C1 segment of cervical spinal cord (tissue), 14 donors: Measurements from ENCODE around the gene CPEB3.

Experiments used
- DNase-seq, 14 donors: peaks; one replicate each; lab custom pipeline; 2025; lab: John Stamatoyannopoulos, UW

CPEB3 gene

DNA sequence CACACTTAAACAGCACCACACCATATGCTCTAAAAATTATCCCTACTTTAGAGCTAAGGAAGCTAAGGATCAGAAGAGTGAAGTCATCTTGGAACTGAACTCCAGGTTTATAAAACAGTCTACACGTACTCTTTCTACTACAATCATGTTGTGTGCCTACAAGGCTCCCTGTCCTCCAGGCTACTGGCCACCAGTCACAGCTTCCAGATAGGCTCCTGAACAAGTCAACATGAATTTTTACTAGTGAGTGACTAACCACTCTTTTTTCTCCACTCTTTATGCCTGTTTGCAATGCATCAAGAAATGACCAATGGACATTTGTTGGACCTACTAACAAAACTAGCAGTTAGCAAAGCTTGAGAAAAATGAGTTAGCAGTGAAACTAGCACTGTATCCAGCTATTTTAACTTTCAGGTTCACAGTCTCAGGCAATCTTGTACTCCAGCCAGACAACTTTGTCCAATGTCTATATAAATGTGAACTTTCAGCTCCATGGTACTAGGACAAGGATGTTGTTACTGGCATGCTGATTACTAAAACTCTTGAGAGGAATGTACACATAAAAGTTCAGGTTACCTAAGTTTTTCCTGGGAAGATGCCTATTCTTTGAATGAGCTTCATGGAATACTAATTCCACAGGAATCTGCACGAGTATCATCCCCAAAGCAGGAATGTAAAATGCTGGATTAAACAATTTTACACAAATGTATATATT, 187.3 kb downstream of the CPEB3 start:
- no peak for DNase-seq

DNA sequence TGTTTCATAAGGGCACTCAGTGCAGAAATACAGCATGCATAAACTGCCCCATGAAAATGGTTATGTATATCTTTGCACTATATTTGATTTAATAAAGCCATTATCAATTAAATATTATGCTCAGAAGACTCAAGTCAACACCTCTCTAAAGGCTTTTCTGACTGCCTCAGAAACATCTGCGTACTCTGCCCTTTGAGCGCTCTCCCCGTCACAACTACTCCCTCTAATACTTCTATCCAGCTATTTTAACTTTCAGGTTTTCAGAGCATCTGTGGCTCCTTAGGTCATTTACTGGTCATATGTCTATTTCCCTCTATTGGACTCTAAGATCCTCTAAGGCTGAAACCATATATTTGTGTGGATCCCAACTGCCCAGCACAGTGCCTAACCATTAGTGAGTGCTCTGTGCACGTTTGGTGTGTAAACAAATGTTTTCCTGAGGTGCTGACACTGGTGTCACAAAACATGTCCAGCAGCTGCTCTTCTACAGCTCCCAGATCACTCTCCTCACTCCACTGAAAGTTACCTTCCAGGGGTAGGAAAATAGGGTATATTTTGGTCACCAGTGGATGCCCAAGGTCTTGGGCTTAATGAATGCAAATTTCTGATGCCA, 188.2 kb downstream of the CPEB3 start:
- no peak for DNase-seq

DNA sequence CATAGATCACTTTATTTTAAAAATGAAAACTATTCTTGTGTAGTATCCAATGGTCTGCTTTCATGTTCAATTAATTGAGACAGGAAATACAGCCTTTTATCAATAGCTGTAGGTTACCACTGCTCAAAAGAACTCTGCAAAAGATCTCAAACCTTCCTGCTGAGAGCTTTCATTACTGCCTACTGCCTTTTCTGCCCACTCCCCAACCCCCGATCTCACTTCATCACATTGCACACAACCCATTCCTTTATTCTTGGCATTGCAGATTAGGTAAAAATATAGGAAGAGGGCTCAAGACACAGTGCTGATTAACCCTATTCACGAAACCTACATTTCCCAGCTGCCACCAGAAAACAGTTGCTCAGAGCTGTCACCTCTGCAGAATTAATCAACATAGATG, 195.9 kb downstream of the CPEB3 start:
- DNase-seq, result no peak

DNA sequence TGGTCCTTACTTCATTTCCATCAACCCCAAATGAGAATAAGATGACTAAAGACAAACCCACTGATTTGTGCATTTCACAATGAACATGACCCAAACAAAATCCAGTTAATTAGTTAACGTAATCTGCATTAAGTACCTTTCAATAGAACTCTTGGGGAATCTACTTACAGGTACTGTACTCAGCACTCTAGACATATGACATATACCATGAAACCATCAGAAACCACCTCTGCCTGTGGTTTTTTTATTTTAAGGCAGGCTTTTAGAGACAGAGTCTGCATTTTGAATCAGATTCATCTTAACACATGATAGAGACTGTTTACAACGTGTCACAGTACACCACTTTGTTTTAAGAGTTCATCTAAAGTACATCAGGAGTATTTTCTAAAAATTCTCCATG, 198.9 kb downstream of the CPEB3 start:
- no peak for DNase-seq

DNA sequence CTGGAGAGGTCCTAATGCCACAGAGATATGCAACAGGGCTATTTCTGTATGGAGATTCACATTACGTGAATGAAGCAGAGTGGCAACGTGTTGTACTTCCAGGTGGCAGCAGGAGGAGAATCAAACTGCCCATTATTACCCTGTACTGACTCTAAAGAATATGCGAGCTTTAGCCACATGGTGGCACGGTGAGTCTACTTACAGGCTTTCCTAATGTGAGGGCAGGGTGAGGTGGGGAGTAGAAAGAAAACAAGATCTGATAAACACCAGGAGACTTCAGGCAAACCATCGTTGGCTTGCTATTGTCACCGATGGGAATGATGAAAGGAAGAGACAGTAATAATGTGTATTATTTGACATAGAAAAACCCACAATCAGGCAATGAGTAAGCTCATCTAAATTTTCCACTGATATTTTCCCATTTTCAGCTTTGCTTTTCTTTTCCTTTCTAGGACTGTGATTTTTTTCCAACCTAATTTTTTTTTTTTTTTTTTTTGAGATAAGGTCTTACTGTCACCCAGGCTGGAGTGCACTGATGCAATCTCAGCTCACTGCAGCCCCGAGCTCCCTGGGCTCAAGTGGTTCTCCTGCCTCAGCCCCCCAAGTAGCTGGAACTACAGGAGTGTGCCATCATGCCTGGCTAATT, 203.0 kb downstream of the CPEB3 start:
- peak in 11 of 14 donors; percentile 2 to 73 (median 28) for DNase-seq

DNA sequence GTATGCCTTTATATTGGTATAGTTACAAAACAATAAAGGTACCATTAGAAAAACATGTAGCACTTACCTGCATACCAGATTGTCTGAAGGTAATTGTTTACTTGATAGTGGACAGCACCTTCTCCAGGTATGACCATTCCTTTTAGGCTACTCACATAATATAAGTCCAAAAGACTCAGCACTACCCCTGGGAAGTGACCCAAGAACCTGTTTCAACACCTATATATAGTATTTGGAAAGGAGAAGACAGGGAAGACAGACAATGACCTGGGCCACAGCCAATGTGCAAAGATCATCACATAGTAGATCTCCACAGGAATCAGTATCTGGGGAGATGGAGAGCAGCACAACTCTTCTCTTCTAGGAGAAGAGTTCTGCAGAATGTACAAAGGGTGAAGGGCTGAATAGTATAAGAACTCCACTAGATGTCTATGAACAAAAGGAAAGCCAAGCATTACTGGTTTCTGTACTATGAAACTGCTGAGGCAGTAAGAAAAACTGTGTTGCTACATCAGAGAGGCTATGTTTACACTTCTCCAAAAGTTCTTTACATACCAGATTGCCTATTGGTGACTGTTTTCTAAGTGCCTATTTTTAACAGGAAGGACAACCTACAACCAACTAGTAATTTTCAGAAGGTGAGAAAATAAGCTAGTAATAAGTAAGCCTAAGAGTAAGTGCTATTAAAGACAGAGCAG, 208.1 kb downstream of the CPEB3 start:
- no peak for DNase-seq

DNA sequence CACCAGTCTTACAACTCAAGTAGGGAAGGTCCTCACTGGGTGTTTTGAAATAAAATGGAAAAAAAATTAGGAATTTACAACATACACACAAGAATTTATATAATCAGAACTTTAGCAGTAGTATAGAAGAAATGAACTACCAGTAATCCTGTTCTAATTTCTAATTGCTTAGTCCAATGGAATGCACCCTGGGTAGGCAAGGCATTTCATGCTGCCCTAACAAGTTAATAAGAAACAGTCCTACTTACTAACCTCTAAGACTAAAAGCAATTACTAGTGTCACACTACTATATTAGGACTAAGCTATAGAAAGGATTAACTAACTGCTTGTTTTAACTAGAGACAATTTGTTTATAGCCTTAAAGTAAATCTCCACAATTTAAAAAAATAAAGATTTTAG, 209.2 kb downstream of the CPEB3 start:
- DNase-seq, result no peak

DNA sequence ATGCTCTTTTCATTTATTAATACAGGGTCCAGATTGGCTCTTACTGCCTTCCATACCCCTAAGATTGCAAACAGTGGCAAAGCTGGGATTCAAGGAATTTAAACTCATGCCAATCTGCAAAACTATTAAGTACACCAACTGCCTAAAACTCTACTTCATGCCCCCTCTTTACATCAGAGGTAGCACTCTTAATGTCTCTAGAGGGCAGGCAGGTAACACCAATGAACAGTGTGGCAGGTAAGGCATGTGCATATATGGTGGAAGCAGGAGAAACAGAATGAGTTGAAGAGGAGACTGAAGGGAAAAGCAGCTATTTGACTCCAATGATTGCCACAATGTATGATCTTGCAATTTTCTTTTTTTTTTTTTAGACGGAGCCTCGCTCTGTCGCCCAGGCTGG, 210.6 kb downstream of the CPEB3 start:
- no peak for DNase-seq

DNA sequence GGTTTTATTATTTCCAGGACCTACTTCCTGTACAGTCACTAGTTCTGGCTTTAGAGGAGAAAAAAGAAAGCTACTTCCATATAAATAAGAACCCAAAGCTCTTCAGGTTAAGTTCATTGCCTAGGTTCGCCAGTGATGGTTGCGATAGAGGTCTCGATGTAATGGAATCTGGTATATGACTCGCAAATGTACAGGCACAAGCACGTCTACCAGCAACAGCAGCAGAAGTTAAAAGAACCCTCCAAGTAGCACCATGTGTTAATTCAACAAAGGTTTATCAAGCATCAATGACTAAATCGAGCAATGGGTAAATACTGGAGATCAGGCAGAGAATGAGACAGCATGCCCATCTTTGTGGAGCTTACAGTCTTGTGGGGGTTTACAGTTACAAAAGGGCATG, 211.9 kb downstream of the CPEB3 start:
- no peak for DNase-seq

DNA sequence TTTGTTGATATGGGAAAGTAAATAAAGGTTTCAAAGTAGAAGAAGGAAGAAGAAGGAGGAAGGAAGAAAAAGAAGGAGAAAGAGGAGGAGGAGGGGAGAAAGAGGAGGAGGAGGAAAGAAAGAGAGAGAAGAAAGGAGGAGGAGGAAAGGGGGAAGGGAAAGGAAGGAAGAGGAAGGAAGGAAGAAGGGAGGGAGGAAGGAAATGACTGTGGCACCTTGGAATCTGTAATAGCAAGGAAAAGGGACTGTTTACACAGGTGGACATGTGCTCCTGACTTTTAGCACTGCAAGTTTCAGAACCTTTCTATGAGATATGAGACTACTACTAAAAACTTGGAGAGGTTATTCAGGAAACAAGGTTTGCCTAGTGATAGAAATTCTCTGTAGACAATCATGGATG, 214.2 kb downstream of the CPEB3 start:
- no peak for DNase-seq

DNA sequence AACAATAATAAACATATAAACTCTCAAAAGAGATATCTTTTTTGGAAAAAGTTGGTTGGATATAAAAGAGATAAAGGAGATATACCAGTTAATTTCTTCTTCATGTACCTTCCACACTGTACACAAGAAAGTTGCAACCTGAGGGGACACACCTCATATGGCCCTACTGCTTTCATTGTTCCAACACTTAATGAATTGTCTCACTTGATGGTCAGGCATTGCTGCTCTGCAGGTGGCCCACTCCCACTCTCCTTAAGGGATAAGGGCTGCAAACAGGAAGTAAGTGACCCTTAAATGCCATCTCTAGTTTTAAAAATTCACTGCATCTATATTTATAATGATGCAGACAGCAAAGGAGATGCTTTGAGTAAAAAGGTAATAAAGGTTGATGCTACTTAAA, 215.0 kb downstream of the CPEB3 start:
- DNase-seq, result no peak

DNA sequence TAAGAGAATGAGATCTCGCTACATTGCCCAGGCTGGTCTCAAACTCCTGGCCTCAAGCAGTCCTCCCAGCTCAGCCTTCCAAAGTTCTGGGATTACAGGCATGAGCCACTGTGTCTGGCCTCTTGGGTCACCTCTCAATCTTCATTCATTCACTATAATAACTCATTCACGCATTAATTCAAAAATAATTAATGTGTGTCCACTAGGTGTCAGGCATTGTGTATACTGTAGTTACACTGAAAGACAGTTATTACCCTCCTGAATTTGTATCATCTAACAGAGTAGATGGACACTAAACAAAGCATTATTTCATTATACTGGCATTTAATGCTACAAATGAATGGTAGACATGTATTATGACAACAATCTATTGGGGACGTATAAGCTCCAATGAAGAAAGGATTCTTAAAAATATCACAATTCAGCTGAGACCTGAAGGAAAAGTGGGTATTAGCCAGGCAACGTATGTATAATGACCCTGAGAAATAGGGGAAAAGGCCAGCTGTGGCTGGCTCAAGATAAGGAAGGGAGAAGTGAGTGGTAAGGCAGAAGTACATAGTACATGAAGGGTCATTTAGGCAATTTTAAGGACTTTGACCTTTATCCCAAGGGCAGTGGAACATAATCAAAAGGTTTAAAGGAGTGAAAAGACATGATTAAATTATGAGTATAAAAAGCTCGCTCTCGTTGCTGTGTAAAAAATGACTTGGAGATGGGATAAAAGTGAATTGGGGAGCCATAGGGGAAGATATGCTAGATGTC, 216.6 kb downstream of the CPEB3 start:
- no peak for DNase-seq

DNA sequence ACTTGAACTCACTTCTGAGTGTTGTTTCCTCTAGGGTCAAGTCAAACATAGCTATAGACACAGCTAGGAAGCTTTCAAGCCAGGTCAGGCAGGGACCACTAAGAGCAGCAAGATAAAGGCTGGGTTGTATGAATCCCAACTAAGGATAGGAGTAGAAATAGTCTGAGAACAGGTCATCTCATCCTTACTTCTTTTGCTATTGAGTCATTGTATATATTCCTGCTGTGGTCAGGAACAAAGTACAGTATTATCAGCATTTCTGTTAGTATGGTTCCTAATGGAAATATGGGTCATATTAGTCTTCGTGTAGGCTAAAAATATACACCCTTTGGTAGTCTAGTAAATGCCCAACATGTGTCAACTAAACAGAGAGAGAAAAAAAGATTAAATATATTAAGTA, 222.0 kb downstream of the CPEB3 start:
- no peak for DNase-seq

DNA sequence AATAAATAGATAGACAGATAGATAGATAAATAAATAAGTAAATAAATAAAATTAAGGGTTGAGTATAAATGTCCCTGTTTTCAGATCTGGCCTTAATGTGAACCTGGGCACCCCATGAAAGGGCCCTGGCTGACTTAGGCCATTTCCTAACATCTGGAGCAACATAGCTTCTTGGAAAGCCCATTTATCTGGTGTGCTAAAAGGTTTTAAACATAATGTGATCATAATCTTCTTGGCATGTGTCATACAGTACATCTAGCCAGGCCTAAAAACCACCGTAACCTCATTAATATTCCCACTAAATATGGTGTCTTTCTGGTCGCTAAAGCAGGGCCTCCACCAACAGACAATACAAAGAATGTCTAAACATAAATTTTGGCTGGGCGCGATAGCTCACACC, 224.5 kb downstream of the CPEB3 start:
- DNase-seq, result no peak

DNA sequence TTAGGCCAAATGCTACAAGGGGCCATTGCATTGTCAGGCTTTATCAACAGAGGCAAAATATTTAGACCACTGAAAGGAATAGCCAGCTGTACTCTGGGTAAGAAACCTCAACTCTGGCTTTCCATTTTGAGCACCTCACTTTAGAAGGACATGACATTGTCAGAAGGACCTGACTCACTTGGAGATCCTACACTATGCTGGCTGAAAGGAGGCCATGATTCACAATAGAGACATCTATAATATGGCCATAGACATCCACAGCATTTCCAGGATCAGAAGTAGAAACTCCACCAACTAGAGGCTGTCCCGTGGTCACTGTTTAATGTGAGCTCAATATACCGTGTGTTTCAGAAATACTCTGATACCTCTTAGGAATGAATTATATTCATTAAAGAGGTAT, 226.4 kb downstream of the CPEB3 start:
- no peak for DNase-seq

DNA sequence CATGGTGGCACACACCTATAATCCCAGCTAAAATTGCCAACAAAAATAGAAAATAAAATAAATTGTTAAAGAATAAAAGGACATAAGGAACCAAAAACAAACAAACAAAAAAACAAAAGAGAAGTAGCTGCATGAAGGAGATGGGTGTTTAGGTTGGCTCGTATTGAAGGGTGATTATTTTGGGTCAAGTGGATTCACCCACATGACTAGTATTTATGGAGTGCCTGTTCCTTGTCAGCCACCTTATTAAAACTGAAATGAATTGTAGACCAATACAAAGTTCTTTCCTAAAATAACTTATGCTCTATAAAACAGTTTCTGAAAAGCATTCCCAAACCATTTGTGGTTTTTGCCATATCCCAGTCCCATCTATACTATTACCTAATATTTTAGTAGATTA, 228.6 kb downstream of the CPEB3 start:
- DNase-seq, result no peak

DNA sequence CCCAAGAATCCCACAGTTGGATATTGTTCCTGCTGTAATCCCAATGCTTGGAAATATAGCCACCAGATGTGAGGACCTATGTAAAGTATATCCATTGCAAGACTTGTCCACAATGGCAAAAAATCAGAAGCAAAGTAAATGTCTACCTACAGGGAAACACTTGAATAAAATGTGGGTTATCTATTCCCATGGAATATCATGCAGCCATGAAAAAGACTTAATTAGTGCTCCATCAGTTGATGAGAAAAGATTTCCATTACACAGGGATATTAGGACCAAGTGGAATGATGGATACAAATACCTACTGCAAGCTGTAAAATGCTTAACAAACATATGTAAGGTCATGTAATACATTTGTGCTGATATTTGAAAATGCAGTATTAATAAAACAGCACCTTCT, 236.1 kb downstream of the CPEB3 start:
- DNase-seq, result no peak

DNA sequence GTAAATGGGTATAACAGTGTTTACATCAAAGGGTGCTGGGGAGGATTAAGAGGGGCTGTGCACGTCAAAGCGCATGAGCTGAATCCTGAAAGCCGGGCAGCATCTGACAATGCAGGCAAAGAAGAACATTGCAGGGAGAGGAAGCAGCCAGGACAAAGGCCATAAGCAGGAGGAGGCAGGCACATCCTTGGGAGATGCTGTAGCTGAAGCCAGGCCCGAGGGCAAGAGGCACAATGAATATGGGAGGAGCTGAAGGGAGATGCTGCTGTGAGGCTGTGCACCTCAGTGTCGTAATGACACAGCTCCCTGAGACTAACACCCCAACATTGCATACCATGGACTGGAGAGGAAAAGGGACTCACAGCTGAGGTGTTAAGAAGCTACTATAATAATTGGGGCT, 238.1 kb downstream of the CPEB3 start:
- no peak for DNase-seq

DNA sequence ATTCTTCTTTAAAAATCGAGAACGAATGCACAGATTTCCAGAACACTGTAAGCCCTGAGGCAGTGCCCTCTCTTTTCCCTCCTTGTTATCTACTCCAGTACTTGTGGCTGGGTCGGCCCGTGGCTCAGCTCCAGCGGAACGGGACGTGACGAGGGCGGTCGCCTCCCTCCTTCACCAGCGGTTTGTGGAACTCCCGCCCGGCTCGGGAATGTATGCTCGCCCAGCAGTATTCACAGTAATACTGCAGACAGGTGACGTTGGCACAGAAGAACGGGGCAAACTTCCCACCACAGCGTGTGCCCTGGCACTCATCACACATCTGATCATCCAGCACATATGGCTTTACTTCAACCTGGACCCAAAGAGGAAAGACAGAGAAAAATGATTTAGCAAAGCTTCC, 238.8 kb downstream of the CPEB3 start:
- DNase-seq, result peak in 2 of 14 donors; percentile 4 to 90

DNA sequence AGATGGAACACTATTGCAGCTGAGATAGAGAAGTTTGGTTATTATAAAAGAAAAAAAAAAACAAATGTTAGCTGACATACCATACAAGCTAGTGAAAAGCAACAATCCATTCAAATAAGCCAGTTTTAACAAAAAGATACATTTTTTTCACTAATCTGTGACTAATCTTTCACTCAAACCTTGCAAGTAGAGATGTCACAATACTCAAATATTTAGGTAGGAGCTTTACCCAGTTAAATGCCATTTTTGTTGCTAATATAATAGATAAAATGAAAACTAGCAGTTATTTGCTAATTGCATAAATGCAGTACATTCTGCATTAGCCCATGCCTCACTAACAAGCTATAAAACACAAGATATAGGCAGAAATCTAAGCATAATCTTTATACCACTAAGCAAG, 243.7 kb downstream of the CPEB3 start:
- DNase-seq, result no peak

DNA sequence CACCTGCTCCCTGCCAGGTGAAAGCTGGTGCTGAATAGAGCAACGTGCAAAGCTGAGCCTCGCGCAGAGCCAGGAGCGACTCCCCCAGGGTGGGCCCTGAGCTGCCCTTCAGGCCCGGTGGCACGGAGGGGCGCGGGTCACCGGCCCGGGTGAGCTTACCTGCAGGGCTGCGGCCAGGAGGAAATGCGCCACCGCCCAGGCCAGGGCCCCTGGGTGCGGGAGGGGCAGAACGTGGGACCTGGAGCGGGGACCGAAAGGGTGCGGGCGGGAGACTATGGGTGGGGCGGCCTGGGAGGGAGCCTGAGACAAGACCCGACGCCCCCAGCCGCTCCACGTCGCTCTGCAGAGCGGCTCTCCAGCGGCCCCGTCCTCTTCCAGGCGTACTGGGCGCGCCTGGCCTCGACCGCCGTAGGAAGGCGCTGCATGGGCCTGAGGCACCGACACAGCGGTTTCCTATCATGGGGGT, 245.2 kb downstream of the CPEB3 start:
- DNase-seq, result no peak

DNA sequence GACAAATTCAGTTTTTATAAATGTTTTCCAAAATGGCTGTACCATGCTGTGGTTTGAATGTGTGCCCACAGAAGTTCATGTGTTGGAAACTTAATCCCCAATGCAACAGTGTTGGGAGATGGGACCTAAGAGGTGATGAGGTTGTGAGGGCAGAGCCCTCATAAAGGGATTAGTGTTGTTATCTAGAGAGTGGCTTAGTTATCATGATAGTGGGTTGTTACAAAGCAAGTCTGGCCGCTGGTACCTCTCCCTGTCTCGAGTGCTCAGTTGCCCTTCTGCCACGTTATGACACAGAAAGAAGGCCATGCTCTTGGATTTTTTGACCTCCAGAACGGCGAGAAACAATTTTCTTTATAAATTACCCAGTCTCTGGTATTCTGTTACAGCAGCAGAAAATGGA, 248.3 kb downstream of the CPEB3 start:
- no peak for DNase-seq
